SU-DHL-6 (cell line): Measurements from ENCODE around the gene NCAPH2.

Experiments
- H2AFZ ChIP-seq: fragments of 200-600 bp; sonication (generic); 2 replicates; pipeline ENCODE4 v1.6.1; 2014; ENCODE audit warnings: low read depth, mild to moderate bottlenecking, moderate library complexity, mixed read lengths, antibody characterized with exemption, low read length; ENCODE audit not compliant: severe bottlenecking
- H3F3A ChIP-seq: fragments of 200-600 bp; shearing (Covaris generic); 2 replicates; pipeline ENCODE4 v1.6.0; 2016; ENCODE audit warnings: antibody characterized with exemption, mild to moderate bottlenecking; ENCODE audit not compliant: insufficient read depth
- H3K27ac ChIP-seq: fragments of 200-600 bp; sonication (generic); 2 replicates; pipeline ENCODE4 v1.5.1; 2016; ENCODE audit warnings: low read depth, mild to moderate bottlenecking, low read length, moderate library complexity, mixed read lengths
- H3K27me3 ChIP-seq: fragments of 200-600 bp; sonication (generic), shearing (Covaris generic); 2 replicates; pipeline ENCODE4 v1.6.0; 2014; ENCODE audit warnings: mild to moderate bottlenecking, low read length
- H3K36me3 ChIP-seq: fragments of 200-600 bp; sonication (generic); 2 replicates; pipeline ENCODE4 v1.6.1; 2014; ENCODE audit warnings: mild to moderate bottlenecking, low read length, mixed read lengths
- H3K4me2 ChIP-seq: fragments of 300-600, 200-600 bp; shearing (Covaris generic), sonication (generic); 2 replicates; pipeline ENCODE4 v1.6.0; 2014; ENCODE audit warnings: low read length, low read depth, mild to moderate bottlenecking; ENCODE audit not compliant: poor library complexity, severe bottlenecking
- H3K4me3 ChIP-seq: fragments of 200-600 bp; sonication (generic); 2 replicates; pipeline ENCODE4 v1.5.1; 2014; ENCODE audit warnings: antibody characterized with exemption, low read length, mild to moderate bottlenecking, mixed read lengths; ENCODE audit not compliant: insufficient read depth, poor library complexity, severe bottlenecking
- H3K79me2 ChIP-seq: fragments of 200-600 bp; sonication (generic); 2 replicates; pipeline ENCODE4 v1.6.1; 2014; ENCODE audit warnings: mild to moderate bottlenecking, low read length, moderate library complexity; ENCODE audit not compliant: insufficient read depth
- H3K9ac ChIP-seq: fragments of 200-600 bp; sonication (generic); 2 replicates; pipeline ENCODE4 v1.7.0; 2014; ENCODE audit warnings: mild to moderate bottlenecking, low read length
- H3K9me2 ChIP-seq: fragments of 200-600 bp; sonication (generic); replicated peaks from 2 replicates; pipeline ENCODE4 v1.6.1; 2014; ENCODE audit warnings: low read length; ENCODE audit not compliant: insufficient read depth
- H3K9me3 ChIP-seq: fragments of 200-600 bp; sonication (generic); 2 replicates; pipeline ENCODE4 v1.6.1; 2014; ENCODE audit warnings: low read length, mixed read lengths; ENCODE audit not compliant: insufficient read depth
- H4K20me1 ChIP-seq: fragments of 200-600 bp; sonication (generic); 2 replicates; pipeline ENCODE4 v1.6.1; 2014; ENCODE audit warnings: low read depth, mild to moderate bottlenecking, antibody characterized with exemption, low read length, moderate library complexity, mixed read lengths
- EZH2phosphoT487 ChIP-seq: fragments of 200-600 bp; sonication (generic), shearing (Covaris generic); conservative IDR thresholded peaks from 2 replicates; pipeline ENCODE4 v1.6.1; 2018; ENCODE audit warnings: mild to moderate bottlenecking, antibody characterized with exemption, low read length, moderate library complexity, mixed read lengths
- TF ChIP-seq, protein P1 (sequence below): fragments of 200-600 bp; sonication (generic); IDR thresholded peaks from one replicate; pipeline ENCODE4 v1.5.1; 2017; ENCODE audit warnings: antibody characterized with exemption, mild to moderate bottlenecking, low read length, moderate library complexity; ENCODE audit not compliant: insufficient read depth, poor library complexity, severe bottlenecking

NCAPH2 gene

DNA sequence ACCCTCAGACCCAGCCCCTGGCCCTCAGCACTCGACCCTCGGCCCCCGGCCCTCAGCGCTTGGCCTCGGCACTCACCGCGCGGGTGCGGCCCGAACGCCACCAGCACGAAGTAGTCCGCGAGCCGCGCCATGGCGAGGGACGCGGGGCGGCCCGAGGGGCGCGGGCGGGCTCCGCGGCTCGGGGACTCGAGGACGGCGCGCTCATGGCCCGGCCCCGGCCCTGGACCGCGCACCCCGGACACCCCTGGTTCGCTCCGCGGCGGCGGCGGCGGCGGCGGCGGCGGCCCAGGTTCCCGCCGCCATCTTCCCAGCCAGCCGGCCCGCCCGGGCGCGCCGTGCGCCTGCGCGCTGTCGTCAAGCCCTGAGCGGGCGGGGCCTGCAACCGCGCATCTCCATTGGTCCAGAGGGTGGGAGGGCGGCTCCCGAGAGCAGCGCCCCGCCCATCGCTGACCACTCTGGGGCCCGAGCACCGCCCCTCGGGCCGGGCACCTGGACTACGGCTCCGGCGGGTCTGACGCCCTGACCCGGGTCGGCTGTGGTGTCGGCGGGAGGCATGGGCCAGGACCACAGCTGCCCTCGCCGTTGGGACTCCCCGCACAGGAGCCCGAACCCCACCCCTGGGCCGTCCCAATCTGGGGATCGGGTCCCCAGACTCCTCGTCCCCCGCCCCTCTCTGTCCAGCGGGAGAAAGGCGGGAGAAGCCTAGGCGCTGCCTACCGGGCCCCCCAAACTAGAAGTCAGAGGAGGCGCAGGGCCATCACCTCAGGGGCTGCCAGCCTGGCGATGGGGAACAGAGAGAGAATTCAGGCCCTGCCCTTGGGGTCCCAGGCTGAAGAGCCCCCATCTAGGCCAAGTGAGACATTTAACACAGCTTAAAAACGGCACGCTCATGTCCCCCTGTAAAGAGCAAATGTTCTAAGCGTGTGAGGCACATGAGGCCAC, 33.0 kb upstream of the NCAPH2 start, which contains the start of gene SBF1:
Gene SBF1, minus strand, starts transcription at position 326 of the 942 bp plus-strand sequence. Its CDS starts 195 bp downstream, at position 131.
- no peaks in the 10 kb centered on the region; the same call in 1 of the 2 replicates for H4K20me1 ChIP-seq
- peaks cover 39% of the 10 kb centered on the region for H3K79me2 ChIP-seq
- H3K9me2 ChIP-seq, result no peaks in the 10 kb centered on the region
- TF ChIP-seq EZH2phosphoT487, result no peak
- TF ChIP-seq, protein P1, sequence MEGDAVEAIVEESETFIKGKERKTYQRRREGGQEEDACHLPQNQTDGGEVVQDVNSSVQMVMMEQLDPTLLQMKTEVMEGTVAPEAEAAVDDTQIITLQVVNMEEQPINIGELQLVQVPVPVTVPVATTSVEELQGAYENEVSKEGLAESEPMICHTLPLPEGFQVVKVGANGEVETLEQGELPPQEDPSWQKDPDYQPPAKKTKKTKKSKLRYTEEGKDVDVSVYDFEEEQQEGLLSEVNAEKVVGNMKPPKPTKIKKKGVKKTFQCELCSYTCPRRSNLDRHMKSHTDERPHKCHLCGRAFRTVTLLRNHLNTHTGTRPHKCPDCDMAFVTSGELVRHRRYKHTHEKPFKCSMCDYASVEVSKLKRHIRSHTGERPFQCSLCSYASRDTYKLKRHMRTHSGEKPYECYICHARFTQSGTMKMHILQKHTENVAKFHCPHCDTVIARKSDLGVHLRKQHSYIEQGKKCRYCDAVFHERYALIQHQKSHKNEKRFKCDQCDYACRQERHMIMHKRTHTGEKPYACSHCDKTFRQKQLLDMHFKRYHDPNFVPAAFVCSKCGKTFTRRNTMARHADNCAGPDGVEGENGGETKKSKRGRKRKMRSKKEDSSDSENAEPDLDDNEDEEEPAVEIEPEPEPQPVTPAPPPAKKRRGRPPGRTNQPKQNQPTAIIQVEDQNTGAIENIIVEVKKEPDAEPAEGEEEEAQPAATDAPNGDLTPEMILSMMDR, result no peak
- H3F3A ChIP-seq, result peaks cover 33% of the 10 kb centered on the region
- peak within 1 kb of the TSS; percentile 93 for H2AFZ ChIP-seq
- peak within 1 kb of the TSS; percentile 78 for H3K9ac ChIP-seq
- no peaks in the 10 kb centered on the region for H3K27me3 ChIP-seq
- peak within 1 kb of the TSS; percentile 74 for H3K4me3 ChIP-seq
- no peaks in the 10 kb centered on the region for H3K9me3 ChIP-seq
- H3K36me3 ChIP-seq, result no peaks in the 10 kb centered on the region
- peak within 1 kb of the TSS; percentile 79 for H3K4me2 ChIP-seq
- peak within 1 kb of the TSS; percentile 99 for H3K27ac ChIP-seq

DNA sequence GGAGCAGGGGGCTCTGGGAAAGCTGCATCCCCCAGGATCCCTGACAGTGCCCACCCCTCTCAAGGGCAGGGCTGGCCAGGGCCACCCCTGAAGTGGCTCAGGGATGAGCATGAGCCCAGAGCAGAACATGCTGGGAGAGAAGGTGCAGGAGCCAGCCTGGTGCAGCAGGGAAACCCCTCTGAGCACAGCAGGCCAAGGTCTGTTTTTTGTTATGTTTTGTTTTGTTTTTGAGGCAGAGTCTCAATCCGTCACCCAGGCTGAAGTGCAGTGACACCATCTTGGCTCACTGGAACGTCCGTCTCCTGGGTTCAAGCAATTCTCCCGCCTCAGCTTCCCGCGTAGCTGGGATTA, 32.4 kb upstream of the NCAPH2 start:
- no peaks in the 10 kb centered on the region for H3K9me2 ChIP-seq
- no peaks in the 10 kb centered on the region; the same call in 1 of the 2 replicates for H4K20me1 ChIP-seq
- no peaks in the 10 kb centered on the region for H3K9me3 ChIP-seq
- H3K4me3 ChIP-seq, result peak overlapping the region; percentile 61
- H3K27me3 ChIP-seq, result no peaks in the 10 kb centered on the region
- peak overlapping the region; percentile 78 for H3K9ac ChIP-seq
- H3K36me3 ChIP-seq, result no peaks in the 10 kb centered on the region
- H3F3A ChIP-seq, result peaks cover 30% of the 10 kb centered on the region
- H2AFZ ChIP-seq, result peak overlapping the region; percentile 93
- H3K27ac ChIP-seq, result no peak overlapping the region
- peaks cover 39% of the 10 kb centered on the region for H3K79me2 ChIP-seq
- TF ChIP-seq EZH2phosphoT487, result no peak
- TF ChIP-seq, protein P1, result no peak
- H3K4me2 ChIP-seq, result peak overlapping the region; percentile 76

DNA sequence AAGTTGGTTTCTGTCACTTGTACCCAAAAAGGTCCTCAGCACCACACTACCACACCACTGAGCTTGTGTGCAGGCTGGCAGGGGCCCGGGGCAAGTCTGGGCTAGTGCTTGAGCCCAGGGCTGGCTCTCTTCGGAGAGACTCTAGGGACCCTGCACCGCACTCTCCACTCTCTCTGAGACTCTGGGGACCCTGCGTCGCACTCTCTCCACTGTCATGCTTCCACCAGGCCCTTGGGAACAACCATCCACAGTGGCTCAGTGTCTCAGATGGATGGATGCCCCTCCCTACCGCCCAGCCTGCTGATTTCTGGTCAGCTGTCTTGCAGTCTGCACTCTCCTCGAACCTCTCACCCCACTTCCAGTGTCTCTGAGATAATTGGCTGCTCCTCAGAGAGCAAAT, 31.2 kb upstream of the NCAPH2 start:
- Histone ChIP-seq H3K9me2 (no peaks in the 10 kb centered on the region), H2AFZ (no peak overlapping the region), H3K9me3 (no peaks in the 10 kb centered on the region), H3K27me3 (no peaks in the 10 kb centered on the region), H3K36me3 (no peaks in the 10 kb centered on the region), H3K9ac (no peak overlapping the region), H3K79me2 (peaks cover 28% of the 10 kb centered on the region), H3K4me2 (no peak overlapping the region), H3F3A (peaks cover 18% of the 10 kb centered on the region), H4K20me1 (no peaks in the 10 kb centered on the region; the same call in 1 of the 2 replicates), H3K4me3 (no peak overlapping the region), H3K27ac (no peak overlapping the region)
- TF ChIP-seq, protein P1, result no peak
- no peak for TF ChIP-seq EZH2phosphoT487
